ENCODE data around the gene RBP2. TPM values are rescaled to one million over a fixed set of nuclear protein-coding genes. Genes with fewer than 3 reads are reported as not detected.

Gene RBP2
- total and polyA plus RNA-seq, 2 donors (not counting 3 experiments of a cell fraction or from before 2014, with no cell fraction given) = not detected

DNA sequence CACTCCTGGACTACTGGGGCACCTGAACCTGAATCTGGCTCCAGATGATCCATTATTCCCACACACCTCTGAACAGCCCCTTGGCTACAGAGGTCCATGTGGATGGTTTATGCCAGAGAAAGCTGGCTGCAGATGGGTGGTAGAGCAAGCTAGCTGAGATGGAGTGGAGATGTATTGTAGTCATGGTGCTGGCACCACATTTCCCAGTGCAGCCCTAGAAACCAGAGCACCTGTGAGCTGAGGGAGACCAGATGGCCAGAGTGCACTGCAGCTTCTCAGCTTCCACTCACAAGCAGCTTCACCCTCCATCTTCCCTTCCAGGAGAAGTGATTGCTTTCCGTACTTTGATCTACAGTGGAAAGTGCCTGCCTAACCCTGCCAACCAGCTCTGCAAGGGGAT, 33.3 kb upstream of the RBP2 start:
- H3K4me1 ChIP-seq (ENCODE audit: control insufficient read depth, extremely low read depth, insufficient read depth, low read length) = no peaks in the 10 kb centered on the region

GRCh38 chr3:139506766-139507165, 30.4 kb upstream of the RBP2 start:
- TF ChIP-seq MYC (IDR thresholded peaks at IDR 0.05; ENCODE audit: low read depth, low read length) (no peak), MAX (IDR thresholded peaks at IDR 0.05; ENCODE audit: insufficient read depth, insufficient read length) (no peak), FOS (IDR thresholded peaks at IDR 0.05; ENCODE audit: borderline replicate concordance, insufficient read depth, low read length) (no peak), JUN (IDR thresholded peaks at IDR 0.05; ENCODE audit: borderline replicate concordance, insufficient read depth, insufficient read length, low read depth) (no peak), EZH2 (IDR thresholded peaks at IDR 0.05; ENCODE audit: borderline replicate concordance, low read depth, low read length, severe bottlenecking) (no peak), GATA2 (IDR thresholded peaks at IDR 0.05; ENCODE audit: insufficient read depth, insufficient read length, low read depth, low read length) (no peak), POLR2AphosphoS5 (IDR thresholded peaks at IDR 0.05; ENCODE audit: insufficient read depth, low read depth, low read length) (no peak), POLR2A (IDR thresholded peaks at IDR 0.05; ENCODE audit: low read depth, low read length) (no peak), CTCF (IDR thresholded peaks at IDR 0.05; ENCODE audit: extremely low read depth in 1 of 2, insufficient read depth in 1 of 2, low read depth in 1 of 2, low read length in 2 of 2) (no peak)
- no peak overlapping the region for H3K4me2 ChIP-seq (ENCODE audit: insufficient read depth, low read length)
- FAIRE-seq = no peak
- intact Hi-C loops (cut with micrococcal nuclease) (no loop called here), dilution Hi-C loops (cut with MboI; ENCODE audit: extremely low pct_ligation_motif_present, low sequenced_read_pairs) (no loop called here)
- no peak overlapping the region for H2AFZ ChIP-seq (ENCODE audit: low read depth, low read length)
- no peaks in the 10 kb centered on the region for H3K27me3 ChIP-seq (ENCODE audit: control insufficient read depth in 2 of 2, insufficient read depth in 2 of 2, low read length in 2 of 2)
- no peaks in the 10 kb centered on the region for H3K36me3 ChIP-seq (ENCODE audit: control insufficient read depth in 2 of 2, extremely low read depth in 1 of 2, insufficient read depth in 2 of 2, low read length in 2 of 2)
- H3K9me1 ChIP-seq (replicated peaks; ENCODE audit: control insufficient read depth, extremely low read depth, insufficient read depth, low read length) = no peaks in the 10 kb centered on the region
- POLR2A ChIA-PET = no interaction called here
- no peak overlapping the region for H3K4me3 ChIP-seq (replicated peaks in 1 of 3; ENCODE audit: insufficient read depth in 1 of 3, low read depth in 1 of 3, low read length in 3 of 3)
- BruUV-seq (replicated peaks) = no TSS peak
- H3K4me1 ChIP-seq (ENCODE audit: control insufficient read depth, extremely low read depth, insufficient read depth, low read length) = no peaks in the 10 kb centered on the region
- CTCF ChIA-PET = no interaction called here
- H3K27ac ChIP-seq (ENCODE audit: insufficient read depth, low read depth, low read length) = no peak overlapping the region
- no peaks in the 10 kb centered on the region for H4K20me1 ChIP-seq (replicated peaks; ENCODE audit: control insufficient read depth, extremely low read depth, insufficient read depth, low read length)
- H3K9me3 ChIP-seq (replicated peaks; ENCODE audit: control insufficient read depth, insufficient read depth, low read length) = no peaks in the 10 kb centered on the region
- no peaks in the 10 kb centered on the region for H3K79me2 ChIP-seq (ENCODE audit: control insufficient read depth, insufficient read depth, low read length)
- no peak for DNase-seq (ENCODE audit: low read depth, low spot score)
- H3K9ac ChIP-seq (replicated peaks; ENCODE audit: extremely low read depth, insufficient read depth, low read length) = no peak overlapping the region

More for the DNA sequence above, 33.3 kb upstream of the RBP2 start:
- Histone ChIP-seq H3K9ac (replicated peaks; ENCODE audit: extremely low read depth, insufficient read depth, low read length) (no peak overlapping the region), H3K27ac (ENCODE audit: insufficient read depth, low read depth, low read length) (no peak overlapping the region), H3K9me3 (replicated peaks; ENCODE audit: control insufficient read depth, insufficient read depth, low read length) (no peaks in the 10 kb centered on the region), H3K27me3 (ENCODE audit: control insufficient read depth in 2 of 2, insufficient read depth in 2 of 2, low read length in 2 of 2) (no peaks in the 10 kb centered on the region), H3K79me2 (ENCODE audit: control insufficient read depth, insufficient read depth, low read length) (no peaks in the 10 kb centered on the region), H3K36me3 (ENCODE audit: control insufficient read depth in 2 of 2, extremely low read depth in 1 of 2, insufficient read depth in 2 of 2, low read length in 2 of 2) (no peaks in the 10 kb centered on the region), H2AFZ (ENCODE audit: low read depth, low read length) (no peak overlapping the region), H3K4me2 (ENCODE audit: insufficient read depth, low read length) (no peak overlapping the region), H4K20me1 (replicated peaks; ENCODE audit: control insufficient read depth, extremely low read depth, insufficient read depth, low read length) (no peaks in the 10 kb centered on the region), H3K4me3 (replicated peaks in 1 of 3; ENCODE audit: insufficient read depth in 1 of 3, low read depth in 1 of 3, low read length in 3 of 3) (no peak overlapping the region), H3K9me1 (replicated peaks; ENCODE audit: control insufficient read depth, extremely low read depth, insufficient read depth, low read length) (no peaks in the 10 kb centered on the region)
- ChIA-PET CTCF (interaction anchor here (1.1 kb wide), 1 partner anchor 11 kb away, joined by 3 read pairs; no protein-coding TSS in a partner anchor), POLR2A (no interaction called here)
- DNase-seq (ENCODE audit: low read depth, low spot score) (no peak), FAIRE-seq (no peak)
- dilution Hi-C loops (cut with MboI; ENCODE audit: extremely low pct_ligation_motif_present, low sequenced_read_pairs) (no loop called here), intact Hi-C loops (cut with micrococcal nuclease) (no loop called here)
- TF ChIP-seq JUN (IDR thresholded peaks at IDR 0.05; ENCODE audit: borderline replicate concordance, insufficient read depth, insufficient read length, low read depth) = no peak
- TF ChIP-seq POLR2A (IDR thresholded peaks at IDR 0.05; ENCODE audit: low read depth, low read length) = no peak
- TF ChIP-seq FOS (IDR thresholded peaks at IDR 0.05; ENCODE audit: borderline replicate concordance, insufficient read depth, low read length) = no peak
- no peak for TF ChIP-seq GATA2 (IDR thresholded peaks at IDR 0.05; ENCODE audit: insufficient read depth, insufficient read length, low read depth, low read length)
- BruUV-seq (replicated peaks) = no TSS peak
